HUES64 (cell line): ENCODE data around the gene PRSS48.
"Not testable (repeated sequence)": the region's sequence is repeated elsewhere in the genome, so short reads cannot be mapped to it uniquely, and the experiment has no call there.

ENCODE experiments used
- H3K27ac ChIP-seq: 2 replicates; pipeline ENCODE4 v1.7.0; 2013; ENCODE audit warnings: low read depth, low read length, inconsistent platforms
- H3K27me3 ChIP-seq: 2 replicates; pipeline ENCODE4 v1.6.1; 2013; ENCODE audit warnings: mild to moderate bottlenecking, low read length; ENCODE audit not compliant: insufficient read depth
- H3K36me3 ChIP-seq: 2 replicates; pipeline ENCODE4 v1.6.1; 2013; ENCODE audit warnings: mild to moderate bottlenecking, low read length; ENCODE audit not compliant: insufficient read depth
- H3K4me1 ChIP-seq: 2 replicates; pipeline ENCODE4 v1.6.1; 2013; ENCODE audit warnings: mild to moderate bottlenecking, low read length, moderate library complexity; ENCODE audit not compliant: insufficient read depth
- H3K4me3 ChIP-seq: 2 replicates; pipeline ENCODE4 v1.5.1; 2013; ENCODE audit warnings: mild to moderate bottlenecking, low read length, moderate library complexity
- H3K9ac ChIP-seq: 2 replicates; pipeline ENCODE4 v1.6.1; 2013; ENCODE audit warnings: mild to moderate bottlenecking, low read depth, low read length
- H3K9me3 ChIP-seq: 2 replicates; pipeline ENCODE4 v1.6.1; 2013; ENCODE audit warnings: low read depth, low read length; ENCODE audit not compliant: insufficient read depth
- WGBS: fragments of 150-250, 120-280 bp; methylation state at CpG from one replicate; pipeline ENCODE4 v1.1.7; 2013; ENCODE audit warnings: missing lambda C conversion rate; 5-methylcytosine and 5-hydroxymethylcytosine counted together

The PRSS48 gene

DNA sequence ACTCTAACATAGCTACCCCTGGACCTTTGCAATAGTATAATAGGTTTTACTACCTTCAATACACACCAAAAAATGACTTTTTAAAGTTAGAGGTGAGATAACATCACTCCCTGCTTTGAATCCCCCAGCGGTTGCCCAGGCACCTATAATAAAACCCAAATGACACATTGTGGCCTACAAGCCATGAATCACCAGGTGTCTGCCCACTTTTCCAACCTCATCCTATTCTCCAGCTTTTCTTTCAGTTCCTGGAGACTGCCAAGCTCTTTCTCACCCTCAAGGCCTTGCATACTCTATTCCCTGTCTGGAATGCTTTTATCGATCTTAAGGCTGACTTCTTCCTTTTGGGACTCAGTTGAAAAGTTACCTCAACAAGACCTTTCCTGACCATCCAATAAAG is 16.4 kb upstream of the PRSS48 start:
- WGBS: 96% methylated on average over 2 of the region's 2 CpGs
- no peak overlapping the region for H3K27ac ChIP-seq
- no peak overlapping the region for H3K9ac ChIP-seq
- peaks cover 3% of the 10 kb centered on the region; the same call in 1 of the 2 replicates for H3K9me3 ChIP-seq
- H3K27me3 ChIP-seq: no peaks in the 10 kb centered on the region
- no peak overlapping the region for H3K4me3 ChIP-seq
- H3K4me1 ChIP-seq: no peaks in the 10 kb centered on the region
- H3K36me3 ChIP-seq: peaks cover 9% of the 10 kb centered on the region; the same call in 1 of the 2 replicates

DNA sequence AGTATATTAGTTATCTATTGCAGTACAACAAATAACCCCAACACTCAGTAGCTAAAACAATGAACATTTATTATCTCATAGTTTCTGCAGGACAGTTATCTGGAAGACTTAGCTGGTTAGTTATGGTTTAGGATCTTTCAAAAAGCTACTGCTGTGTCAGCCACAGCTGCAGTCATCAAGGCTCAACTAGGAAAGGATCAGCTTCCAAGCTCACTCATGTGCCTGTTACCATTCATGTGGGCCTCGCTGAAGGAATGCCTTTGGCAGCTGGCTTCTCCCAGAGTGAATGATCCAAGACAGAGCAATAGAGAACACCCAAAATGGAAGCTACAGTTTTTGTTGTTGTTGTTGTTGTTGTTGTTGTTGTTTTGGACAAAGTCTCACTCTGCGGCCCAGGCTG is 13.5 kb upstream of the PRSS48 start:
- Histone ChIP-seq H3K4me3 (no peak overlapping the region), H3K9me3 (peaks cover 3% of the 10 kb centered on the region; the same call in 1 of the 2 replicates), H3K27me3 (no peaks in the 10 kb centered on the region), H3K9ac (no peak overlapping the region), H3K36me3 (peaks cover 4% of the 10 kb centered on the region; the same call in 1 of the 2 replicates), H3K4me1 (no peaks in the 10 kb centered on the region), H3K27ac (no peak overlapping the region)
- WGBS: 93% methylated on average over 2 of the region's 2 CpGs

DNA sequence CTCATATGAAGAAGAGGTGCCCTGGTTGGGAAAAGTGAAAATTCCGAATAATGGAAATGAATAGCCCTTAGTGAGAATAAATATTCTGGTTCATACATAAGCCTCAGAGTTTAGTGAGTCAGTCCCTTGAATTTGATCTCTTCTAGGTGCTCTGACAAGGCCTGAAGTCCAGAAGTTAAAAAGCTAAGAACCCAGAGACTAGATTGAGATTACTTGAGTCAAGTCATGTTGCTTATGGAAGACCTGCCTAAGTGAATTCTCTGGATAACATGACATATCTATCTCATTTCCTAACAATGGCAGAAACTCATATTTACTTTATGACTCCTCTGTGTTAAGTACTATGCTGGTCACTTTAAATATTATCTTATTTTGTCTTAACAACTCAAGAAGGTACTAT is 10.5 kb upstream of the PRSS48 start:
- Histone ChIP-seq H3K9ac (no peak overlapping the region), H3K4me3 (no peak overlapping the region), H3K4me1 (no peaks in the 10 kb centered on the region), H3K27me3 (no peaks in the 10 kb centered on the region), H3K36me3 (peaks cover 4% of the 10 kb centered on the region; the same call in 1 of the 2 replicates), H3K27ac (no peak overlapping the region), H3K9me3 (peaks cover 3% of the 10 kb centered on the region; the same call in 1 of the 2 replicates)
- 94% methylated on average over 1 of the region's 1 CpG for WGBS

DNA sequence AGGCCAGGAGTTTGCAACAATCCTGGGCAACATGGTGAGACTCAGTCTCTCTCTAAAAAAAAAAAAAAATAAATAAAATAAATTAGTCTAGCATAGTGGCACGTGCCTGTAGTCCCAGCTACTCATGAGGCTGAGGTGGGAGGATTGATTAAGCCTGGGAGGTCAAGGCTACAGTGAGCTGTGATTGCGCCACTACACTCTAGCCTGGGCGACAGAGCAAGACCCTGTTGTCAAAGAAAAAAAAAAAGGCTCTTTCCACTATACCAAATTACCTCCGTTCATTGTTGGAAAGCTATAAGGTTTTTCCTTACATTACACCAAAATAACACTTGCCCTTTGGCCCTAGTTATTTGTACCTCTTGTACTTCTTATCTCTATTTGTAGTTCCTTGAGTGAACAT is 9.9 kb upstream of the PRSS48 start:
- H3K4me3 ChIP-seq: no peak overlapping the region
- no peak overlapping the region for H3K9ac ChIP-seq
- H3K9me3 ChIP-seq: peaks cover 3% of the 10 kb centered on the region; the same call in 1 of the 2 replicates
- H3K4me1 ChIP-seq: no peaks in the 10 kb centered on the region
- H3K27ac ChIP-seq: no peak overlapping the region
- WGBS: 95% methylated on average over 4 of the region's 4 CpGs
- no peaks in the 10 kb centered on the region for H3K27me3 ChIP-seq
- H3K36me3 ChIP-seq: peaks cover 4% of the 10 kb centered on the region; the same call in 1 of the 2 replicates

DNA sequence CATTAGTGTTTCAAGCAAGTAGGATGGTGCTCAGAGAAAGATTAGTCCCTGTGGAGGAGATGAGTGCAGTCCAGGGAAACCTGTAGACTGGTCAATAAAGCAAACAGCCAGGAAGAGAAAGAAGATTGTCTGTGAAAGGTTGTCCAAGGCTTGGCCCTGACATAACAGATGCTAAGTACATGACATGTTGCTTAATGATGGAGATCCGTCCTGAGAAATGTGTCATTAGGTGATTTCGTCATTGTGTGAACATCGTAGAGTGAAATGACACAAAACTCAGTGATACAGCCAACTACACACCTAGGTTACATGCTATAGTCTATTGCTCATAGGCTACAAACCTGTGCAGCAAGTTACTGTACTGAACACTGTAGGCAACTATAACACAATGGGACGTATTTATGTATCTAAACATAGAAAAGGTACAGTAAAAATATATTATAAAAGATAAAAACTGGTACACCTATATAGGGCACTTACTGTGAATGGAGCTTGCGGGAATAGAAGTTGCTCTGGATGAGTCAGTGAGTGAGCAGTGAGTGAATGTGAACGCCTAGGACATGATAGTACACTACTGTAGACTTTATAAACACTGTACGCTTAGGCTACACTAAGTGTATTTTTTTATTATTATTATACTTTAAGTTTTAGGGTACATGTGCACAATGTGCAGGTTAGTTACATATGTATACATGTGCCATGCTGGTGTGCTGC is 9.0 kb upstream of the PRSS48 start:
- Histone ChIP-seq H3K4me1 (no peaks in the 10 kb centered on the region), H3K36me3 (peaks cover 4% of the 10 kb centered on the region; the same call in 1 of the 2 replicates), H3K9me3 (peaks cover 3% of the 10 kb centered on the region; the same call in 1 of the 2 replicates), H3K9ac (no peak overlapping the region), H3K27ac (no peak overlapping the region), H3K27me3 (no peaks in the 10 kb centered on the region), H3K4me3 (no peak overlapping the region)
- 84% methylated on average over 5 of the region's 7 CpGs for WGBS

DNA sequence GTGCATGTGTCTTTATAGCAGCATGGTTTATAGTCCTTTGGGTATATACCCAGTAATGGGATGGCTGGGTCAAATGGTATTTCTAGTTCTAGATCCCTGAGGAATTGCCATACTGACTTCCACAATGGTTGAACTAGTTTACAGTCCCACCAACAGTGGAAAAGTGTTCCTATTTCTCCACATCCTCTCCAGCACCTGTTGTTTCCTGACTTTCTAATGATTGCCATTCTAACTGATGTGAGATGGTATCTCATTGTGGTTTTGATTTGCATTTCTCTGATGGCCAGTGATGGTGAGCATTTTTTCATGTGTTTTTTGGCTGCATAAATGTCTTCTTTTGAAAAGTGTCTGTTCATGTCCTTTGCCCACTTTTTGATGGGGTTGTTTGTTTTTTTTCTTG is 8.1 kb upstream of the PRSS48 start:
- H3K9ac ChIP-seq, H3K27ac ChIP-seq, H3K9me3 ChIP-seq, H3K4me1 ChIP-seq, H3K36me3 ChIP-seq, H3K27me3 ChIP-seq, H3K4me3 ChIP-seq: not testable (repeated sequence)

DNA sequence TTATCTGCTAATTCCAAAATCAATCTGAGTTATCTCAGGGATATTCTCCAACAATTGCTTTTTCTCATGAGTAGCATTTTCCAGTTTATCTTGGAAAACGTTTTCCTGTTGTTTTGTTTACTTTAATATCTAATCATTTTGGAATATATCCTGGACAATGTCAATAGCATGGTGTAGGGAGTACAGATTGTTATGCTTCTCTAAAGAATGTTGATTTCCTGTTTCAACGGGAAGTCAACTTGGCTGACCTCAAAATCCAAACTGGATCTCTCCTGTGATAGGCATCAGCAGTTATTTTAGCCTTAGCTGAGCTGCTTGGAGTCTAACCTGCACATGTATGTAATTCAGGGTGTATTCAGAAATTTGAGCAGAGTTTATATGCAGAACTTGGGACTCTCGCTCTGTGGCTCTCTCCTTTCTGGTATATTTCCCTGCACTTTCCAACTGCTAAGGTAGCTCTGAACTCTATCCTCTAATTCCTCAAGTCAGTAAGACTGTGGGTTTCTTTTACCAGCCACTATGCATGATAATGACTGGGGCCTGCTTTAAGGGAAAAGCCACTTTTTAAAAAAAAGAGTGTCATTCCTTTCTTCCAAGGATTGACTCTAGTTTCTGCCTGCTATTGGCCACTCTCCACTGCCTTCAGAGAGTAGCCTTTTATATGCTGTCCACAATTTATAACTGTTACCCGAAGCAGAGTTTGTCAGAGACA is 7.7 kb downstream of the PRSS48 start:
- WGBS: 19% methylated on average over 3 of the region's 4 CpGs

DNA sequence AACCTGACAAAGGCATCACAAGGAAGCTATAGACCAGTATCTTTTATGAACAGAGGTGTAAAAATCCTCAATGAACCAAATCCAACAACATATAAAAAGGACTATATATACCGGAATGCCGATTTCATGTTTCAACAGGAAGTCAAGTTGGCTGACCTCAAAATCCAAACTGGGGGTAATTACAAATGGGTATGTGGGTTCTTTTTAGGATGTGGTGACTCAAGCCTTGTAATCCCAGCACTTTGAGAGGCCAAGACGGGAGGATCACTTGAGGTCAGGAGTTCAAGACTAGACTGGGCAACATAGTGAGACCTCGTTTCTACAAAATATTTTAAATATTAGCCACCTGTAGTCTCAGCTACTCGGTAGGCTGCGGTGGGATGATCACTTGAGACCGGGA is 10.4 kb downstream of the PRSS48 start:
- Histone ChIP-seq H3K9me3 (no peaks in the 10 kb centered on the region), H3K27ac (no peak overlapping the region), H3K9ac (no peak overlapping the region), H3K4me3 (no peak overlapping the region), H3K4me1 (peaks cover 24% of the 10 kb centered on the region), H3K36me3 (no peaks in the 10 kb centered on the region), H3K27me3 (no peaks in the 10 kb centered on the region)
- 96% methylated on average over 7 of the region's 7 CpGs for WGBS

More for the DNA sequence above, 7.7 kb downstream of the PRSS48 start:
- H3K9ac ChIP-seq: peak overlapping the region; percentile 43
- peak overlapping the region; percentile 37 for H3K4me3 ChIP-seq
- H3K27ac ChIP-seq: peak overlapping the region; percentile 92
- H3K36me3 ChIP-seq: no peaks in the 10 kb centered on the region
- H3K4me1 ChIP-seq: peaks cover 24% of the 10 kb centered on the region
- no peaks in the 10 kb centered on the region for H3K9me3 ChIP-seq
- H3K27me3 ChIP-seq: no peaks in the 10 kb centered on the region

DNA sequence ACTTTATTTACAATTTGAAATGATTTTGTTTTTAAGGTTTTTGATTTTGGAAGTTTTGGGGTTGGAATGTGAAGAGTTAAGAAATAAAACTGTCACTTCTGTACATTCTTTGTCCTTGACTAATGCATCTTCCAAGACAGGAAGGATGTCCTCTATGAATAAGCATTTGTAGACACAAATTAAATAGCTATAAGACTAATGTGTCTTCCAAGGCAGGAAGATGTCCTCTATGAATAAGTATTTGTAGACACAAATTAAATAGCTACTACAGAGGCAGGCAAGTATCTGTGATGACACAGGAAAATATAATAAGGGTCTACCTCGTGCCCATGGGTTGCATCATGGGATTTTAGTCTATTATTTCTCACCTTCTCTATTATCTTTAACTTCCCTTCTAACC is 14.5 kb downstream of the PRSS48 start:
- Histone ChIP-seq H3K27ac (no peak overlapping the region), H3K9me3 (no peaks in the 10 kb centered on the region), H3K9ac (no peak overlapping the region), H3K36me3 (no peaks in the 10 kb centered on the region), H3K4me3 (no peak overlapping the region), H3K27me3 (no peaks in the 10 kb centered on the region), H3K4me1 (peaks cover 10% of the 10 kb centered on the region)
- no CpG with 5 or more reads among the region's 1 CpG for WGBS

DNA sequence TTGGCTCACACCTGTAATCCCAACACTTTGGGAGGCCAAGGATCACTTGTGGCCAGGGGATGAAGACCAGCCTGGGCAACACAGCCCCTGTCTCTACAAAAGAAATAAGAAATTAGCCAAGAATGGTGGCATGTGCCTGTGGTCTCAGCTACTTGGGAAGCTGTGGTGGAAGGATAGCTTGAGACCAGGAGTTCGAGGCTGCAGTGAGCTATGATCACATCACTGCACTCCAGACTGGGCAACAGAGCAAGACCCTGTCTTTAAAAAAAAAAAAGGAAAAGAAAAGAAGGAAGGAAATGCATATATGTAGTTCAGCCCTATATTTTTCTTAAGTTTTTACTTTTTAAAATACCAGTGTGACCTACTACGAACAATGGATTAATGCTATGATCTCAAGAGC is 15.1 kb downstream of the PRSS48 start:
- no peaks in the 10 kb centered on the region for H3K9me3 ChIP-seq
- H3K27ac ChIP-seq: no peak overlapping the region
- H3K4me1 ChIP-seq: peaks cover 14% of the 10 kb centered on the region
- no peaks in the 10 kb centered on the region for H3K36me3 ChIP-seq
- H3K27me3 ChIP-seq: no peaks in the 10 kb centered on the region
- WGBS: 98% methylated on average over 2 of the region's 2 CpGs
- no peak overlapping the region for H3K4me3 ChIP-seq
- no peak overlapping the region for H3K9ac ChIP-seq

DNA sequence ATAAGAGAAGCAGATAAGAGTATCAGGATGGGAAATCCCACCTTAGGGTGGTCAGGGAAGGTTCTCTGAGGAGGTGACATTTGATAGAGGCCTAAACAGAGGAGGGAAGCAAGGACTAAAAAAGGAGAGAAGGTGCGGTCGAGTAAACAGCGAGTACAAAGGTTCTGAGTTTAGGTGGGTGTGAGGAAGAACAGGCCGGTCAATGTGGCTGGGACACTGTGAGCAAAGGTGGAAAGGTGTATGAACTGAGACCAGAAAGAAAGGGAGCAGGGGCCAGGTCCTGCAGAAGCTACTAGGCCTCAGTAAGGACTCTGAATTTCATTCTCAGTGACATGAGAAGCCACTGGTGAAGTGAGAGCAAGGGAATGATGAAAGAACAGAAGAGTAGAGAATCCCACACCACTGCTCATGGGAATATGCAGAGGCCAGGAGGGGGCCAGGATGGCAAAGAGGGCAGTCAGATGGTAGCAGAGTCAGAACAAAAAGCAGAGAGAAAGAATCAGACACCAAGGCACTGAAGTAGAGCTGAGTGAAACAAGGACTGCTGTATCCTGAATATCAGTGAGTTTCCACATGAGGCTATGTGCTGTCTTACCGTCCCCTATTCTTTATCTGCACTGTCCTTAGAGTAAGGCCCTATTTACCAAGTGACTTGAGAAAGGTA is 18.0 kb downstream of the PRSS48 start:
- Histone ChIP-seq H3K4me1 (peaks cover 14% of the 10 kb centered on the region), H3K27me3 (no peaks in the 10 kb centered on the region), H3K9ac (no peak overlapping the region), H3K4me3 (no peak overlapping the region), H3K27ac (no peak overlapping the region), H3K9me3 (no peaks in the 10 kb centered on the region), H3K36me3 (no peaks in the 10 kb centered on the region)
- whole genome bisulfite sequencing: 89% methylated on average over 5 of the region's 5 CpGs
